A673 (cell line): ENCODE measurements around the gene LUC7L. TPM values are rescaled to one million over a fixed set of nuclear protein-coding genes. Genes with fewer than 3 reads are reported as not detected.
"Not testable (repeated sequence)": the region's sequence is repeated elsewhere in the genome, so short reads cannot be mapped to it uniquely, and the experiment has no call there.

ENCODE experiments used
- BruUV-seq: library from RNA; stranded (reverse); fragments of 400-500 nt; replicated peaks from 2 replicates; lab custom pipeline; 2021; lab: Mats Ljungman, UMichigan
- CTCF ChIA-PET: fragments of 300-600 bp; sonication (Branson Sonifier 250); formaldehyde crosslinking; loops from one replicate; lab custom pipeline; 2022; ENCODE audit warnings: antibody characterized with exemption; lab: Charles Lee
- POLR2A ChIA-PET: fragments of 300-600 bp; sonication (Branson Sonifier 250); formaldehyde crosslinking; loops from one replicate; lab custom pipeline; 2022; ENCODE audit warnings: antibody characterized with exemption; ENCODE audit not compliant: low non-redundant PET; lab: Charles Lee
- DNase-seq: peaks from one replicate; pipeline ENCODE4 v3.0.0-alpha.2; 2015; ENCODE audit warnings: low spot score
- H3K27ac ChIP-seq: fragments of 200-600 bp; sonication (generic); 2 replicates; pipeline ENCODE4 v1.5.1; 2016; ENCODE audit warnings: mixed run types, low read depth, mild to moderate bottlenecking, mixed read lengths, antibody characterized with exemption, low read length; ENCODE audit not compliant: poor library complexity, severe bottlenecking
- H3K27me3 ChIP-seq: fragments of 200-600 bp; sonication (generic); replicated peaks from 2 replicates; pipeline ENCODE4 v1.6.1; 2017; ENCODE audit warnings: mixed run types, low read depth, mild to moderate bottlenecking, mixed read lengths, antibody characterized with exemption, low read length; ENCODE audit not compliant: insufficient read depth, poor library complexity
- H3K36me3 ChIP-seq: fragments of 200-600 bp; sonication (generic); 2 replicates; pipeline ENCODE4 v1.6.1; 2016; ENCODE audit warnings: mixed run types, mild to moderate bottlenecking, mixed read lengths, antibody characterized with exemption, low read length; ENCODE audit not compliant: insufficient read depth, poor library complexity, severe bottlenecking
- H3K4me1 ChIP-seq: fragments of 200-600 bp; sonication (generic); 2 replicates; pipeline ENCODE4 v1.6.1; 2017; ENCODE audit warnings: mixed run types, mild to moderate bottlenecking, mixed read lengths, antibody characterized with exemption, low read length; ENCODE audit not compliant: insufficient read depth, poor library complexity, severe bottlenecking
- H3K4me3 ChIP-seq: fragments of 200-600 bp; sonication (generic); 2 replicates; pipeline ENCODE4 v1.5.1; 2016; ENCODE audit warnings: low read depth, mixed run types, mild to moderate bottlenecking, mixed read lengths, low read length; ENCODE audit not compliant: poor library complexity, severe bottlenecking
- H3K9me3 ChIP-seq: fragments of 200-600 bp; sonication (generic); 2 replicates; pipeline ENCODE4 v1.6.1; 2016; ENCODE audit warnings: mixed run types, low read depth, mild to moderate bottlenecking, mixed read lengths, antibody characterized with exemption, low read length; ENCODE audit not compliant: poor library complexity, severe bottlenecking
- CTCF ChIP-seq: fragments of 300-800, 200-600 bp; sonication (generic); conservative IDR thresholded peaks from 2 replicates; pipeline ENCODE4 v1.5.1; 2017; ENCODE audit warnings: low read depth, mild to moderate bottlenecking, antibody characterized with exemption, low read length, moderate library complexity, mixed read lengths
- EZH2 ChIP-seq: fragments of 200-600 bp; sonication (generic); IDR thresholded peaks from 2 replicates; pipeline ENCODE4 v1.6.1; 2017; ENCODE audit warnings: borderline replicate concordance, low read depth, mild to moderate bottlenecking, mixed read lengths, antibody characterized with exemption, low read length; ENCODE audit not compliant: poor library complexity, severe bottlenecking
- intact Hi-C: fragments of 100-400 bp; cut with micrococcal nuclease; formaldehyde crosslinking; loops from one replicate; pipeline ENCODE4 v1.10.0; 2022; ENCODE audit not compliant: unreplicated experiment
- total RNA-seq: library from RNA; stranded (reverse); gene quantifications from 2 replicates; pipeline ENCODE4 v1.2.3, GENCODE V29; 2021

The LUC7L gene
- total RNA-seq, 1 experiment from 2014 or later: 152 TPM

DNA sequence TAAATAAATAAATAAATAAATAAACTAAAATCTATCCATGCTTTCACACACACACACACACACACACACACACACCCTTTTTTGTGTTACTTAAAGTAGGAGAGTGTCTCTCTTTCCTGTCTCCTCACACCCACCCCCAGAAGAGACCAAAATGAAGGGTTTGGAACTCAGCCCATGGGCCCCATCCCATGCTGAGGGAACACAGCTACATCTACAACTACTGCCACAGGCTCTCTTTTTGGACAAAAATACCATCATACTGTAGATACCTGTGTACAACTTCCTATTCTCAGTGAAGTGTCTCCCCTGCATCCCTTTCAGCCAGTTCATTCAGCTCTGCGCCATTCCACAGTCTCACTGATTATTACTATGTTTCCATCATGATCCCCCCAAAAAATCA lies 58.5 kb downstream of the LUC7L start:
- POLR2A ChIA-PET: no interaction called here
- peaks cover 30% of the 10 kb centered on the region for H3K4me1 ChIP-seq
- no peaks in the 10 kb centered on the region for H3K36me3 ChIP-seq
- DNase-seq: no peak
- CTCF ChIA-PET: no interaction called here
- H3K4me3 ChIP-seq: no peak overlapping the region
- intact Hi-C loops: no loop called here
- H3K27ac ChIP-seq: no peak overlapping the region
- H3K27me3 ChIP-seq: peaks cover 14% of the 10 kb centered on the region
- TF ChIP-seq EZH2 (no peak), CTCF (no peak)
- BruUV-seq: no TSS peak
- H3K9me3 ChIP-seq: no peaks in the 10 kb centered on the region

DNA sequence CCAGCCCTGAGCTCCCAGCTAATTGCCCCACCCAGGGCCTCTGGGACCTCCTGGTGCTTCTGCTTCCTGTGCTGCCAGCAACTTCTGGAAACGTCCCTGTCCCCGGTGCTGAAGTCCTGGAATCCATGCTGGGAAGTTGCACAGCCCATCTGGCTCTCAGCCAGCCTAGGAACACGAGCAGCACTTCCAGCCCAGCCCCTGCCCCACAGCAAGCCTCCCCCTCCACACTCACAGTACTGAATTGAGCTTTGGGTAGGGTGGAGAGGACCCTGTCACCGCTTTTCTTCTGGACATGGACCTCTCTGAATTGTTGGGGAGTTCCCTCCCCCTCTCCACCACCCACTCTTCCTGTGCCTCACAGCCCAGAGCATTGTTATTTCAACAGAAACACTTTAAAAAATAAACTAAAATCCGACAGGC lies 59.2 kb downstream of the LUC7L start:
- peaks cover 20% of the 10 kb centered on the region for H3K27me3 ChIP-seq
- DNase-seq: peak; percentile 74
- intact Hi-C loops, POLR2A ChIA-PET, H3K36me3 ChIP-seq, H3K27ac ChIP-seq, CTCF ChIA-PET, H3K4me3 ChIP-seq, H3K9me3 ChIP-seq, BruUV-seq: not testable (repeated sequence)
- H3K4me1 ChIP-seq: peaks cover 31% of the 10 kb centered on the region

GRCh38 chr16:169014-169413 lies 60.2 kb downstream of the LUC7L start:
- Histone ChIP-seq H3K36me3 (no peaks in the 10 kb centered on the region), H3K27me3 (peaks cover 20% of the 10 kb centered on the region), H3K9me3 (no peaks in the 10 kb centered on the region), H3K4me3 (no peak overlapping the region), H3K4me1 (peaks cover 22% of the 10 kb centered on the region), H3K27ac (no peak overlapping the region)
- DNase-seq: no peak
- ChIA-PET POLR2A (no interaction called here), CTCF (no interaction called here)
- intact Hi-C loops: no loop called here
- TF ChIP-seq EZH2: no peak
- no peak for TF ChIP-seq CTCF
- BruUV-seq: no TSS peak

GRCh38 chr16:168424-168823 lies 60.8 kb downstream of the LUC7L start:
- DNase-seq: peak; percentile 36
- no TSS peak for BruUV-seq
- ChIA-PET POLR2A (no interaction called here), CTCF (no interaction called here)
- TF ChIP-seq EZH2 (no peak), CTCF (no peak)
- no peak overlapping the region for H3K27ac ChIP-seq
- no peaks in the 10 kb centered on the region for H3K9me3 ChIP-seq
- no peaks in the 10 kb centered on the region for H3K36me3 ChIP-seq
- H3K27me3 ChIP-seq: peaks cover 20% of the 10 kb centered on the region
- peaks cover 22% of the 10 kb centered on the region for H3K4me1 ChIP-seq
- intact Hi-C loops: no loop called here
- H3K4me3 ChIP-seq: no peak overlapping the region
